Suprapubic skin (tissue), 4 donors: ENCODE results near the gene KRTAP1-5.

Experiments used
- EP300 ChIP-seq: sonication (generic); formaldehyde crosslinking; IDR thresholded peaks from one replicate; pipeline ENCODE4 v1.6.1; 2017; ENCODE audit warnings: antibody characterized with exemption
- POLR2A ChIP-seq, 2 donors: fragments of 450-650 bp; IDR thresholded peaks; one replicate each; pipeline ENCODE4 v1.6.1; 2017; ENCODE audit warnings: antibody characterized with exemption in 2 of 2, mild to moderate bottlenecking in 2 of 2, moderate library complexity in 2 of 2
- POLR2AphosphoS5 ChIP-seq, 3 donors: sonication (generic); formaldehyde crosslinking; IDR thresholded peaks; one replicate each; pipeline ENCODE4 v1.6.1; 2017; ENCODE audit warnings: antibody characterized with exemption in 3 of 3
- TF ChIP-seq, protein P1 (sequence below), 2 donors: fragments of 200-600 bp in 1 of 2; fragments of 450-650 bp in 1 of 2; sonication (generic) in 1 of 2; IDR thresholded peaks; one replicate each; pipeline ENCODE4 v1.5.1; 2016 to 2019; ENCODE audit warnings: antibody characterized with exemption in 2 of 2, mild to moderate bottlenecking in 1 of 2, moderate library complexity in 1 of 2

DNA sequence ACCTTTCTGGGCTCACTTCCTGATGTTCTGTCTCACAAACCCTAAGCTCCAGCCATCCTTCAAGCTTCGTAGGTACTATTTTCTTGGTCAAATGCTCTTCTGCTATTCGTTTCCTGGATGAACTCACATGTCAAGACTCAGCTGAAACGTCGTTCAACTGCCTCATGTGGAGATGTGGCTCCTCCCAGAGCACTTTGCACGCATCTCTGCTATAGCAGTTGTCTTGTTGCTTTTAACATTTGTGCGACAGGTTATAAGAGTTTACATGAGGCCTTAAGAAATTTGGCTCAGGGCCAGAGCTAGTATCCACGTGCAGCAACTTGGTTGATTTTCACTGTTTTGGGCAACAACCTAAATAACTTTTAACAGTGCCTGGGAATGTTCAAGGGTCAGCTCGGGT lies 40.1 kb downstream of the KRTAP1-5 start:
- TF ChIP-seq, protein P1, sequence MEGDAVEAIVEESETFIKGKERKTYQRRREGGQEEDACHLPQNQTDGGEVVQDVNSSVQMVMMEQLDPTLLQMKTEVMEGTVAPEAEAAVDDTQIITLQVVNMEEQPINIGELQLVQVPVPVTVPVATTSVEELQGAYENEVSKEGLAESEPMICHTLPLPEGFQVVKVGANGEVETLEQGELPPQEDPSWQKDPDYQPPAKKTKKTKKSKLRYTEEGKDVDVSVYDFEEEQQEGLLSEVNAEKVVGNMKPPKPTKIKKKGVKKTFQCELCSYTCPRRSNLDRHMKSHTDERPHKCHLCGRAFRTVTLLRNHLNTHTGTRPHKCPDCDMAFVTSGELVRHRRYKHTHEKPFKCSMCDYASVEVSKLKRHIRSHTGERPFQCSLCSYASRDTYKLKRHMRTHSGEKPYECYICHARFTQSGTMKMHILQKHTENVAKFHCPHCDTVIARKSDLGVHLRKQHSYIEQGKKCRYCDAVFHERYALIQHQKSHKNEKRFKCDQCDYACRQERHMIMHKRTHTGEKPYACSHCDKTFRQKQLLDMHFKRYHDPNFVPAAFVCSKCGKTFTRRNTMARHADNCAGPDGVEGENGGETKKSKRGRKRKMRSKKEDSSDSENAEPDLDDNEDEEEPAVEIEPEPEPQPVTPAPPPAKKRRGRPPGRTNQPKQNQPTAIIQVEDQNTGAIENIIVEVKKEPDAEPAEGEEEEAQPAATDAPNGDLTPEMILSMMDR (IDR thresholded peaks at IDR 0.05) = no peak
- TF ChIP-seq POLR2A (IDR thresholded peaks at IDR 0.05) (no peak), EP300 (no peak), POLR2AphosphoS5 (IDR thresholded peaks at IDR 0.05) (no peak)
